Breast epithelium (tissue), 3 donors: ENCODE measurements around the gene HGF.

Experiments
- POLR2A ChIP-seq: fragments of 450-650 bp; IDR thresholded peaks from one replicate; pipeline ENCODE4 v1.6.1; 2016; ENCODE audit warnings: antibody characterized with exemption, mild to moderate bottlenecking, moderate library complexity
- POLR2AphosphoS5 ChIP-seq, 3 donors: sonication (generic); formaldehyde crosslinking; IDR thresholded peaks; one replicate each; pipeline ENCODE4 v1.6.1; 2017; ENCODE audit warnings: antibody characterized with exemption in 3 of 3
- TF ChIP-seq, protein P1 (sequence below), 3 donors: fragments of 450-650 bp; IDR thresholded peaks; one replicate each; pipeline ENCODE4 v1.5.1; 2016 to 2017; ENCODE audit warnings: antibody characterized with exemption in 3 of 3, mild to moderate bottlenecking in 3 of 3, moderate library complexity in 3 of 3

DNA sequence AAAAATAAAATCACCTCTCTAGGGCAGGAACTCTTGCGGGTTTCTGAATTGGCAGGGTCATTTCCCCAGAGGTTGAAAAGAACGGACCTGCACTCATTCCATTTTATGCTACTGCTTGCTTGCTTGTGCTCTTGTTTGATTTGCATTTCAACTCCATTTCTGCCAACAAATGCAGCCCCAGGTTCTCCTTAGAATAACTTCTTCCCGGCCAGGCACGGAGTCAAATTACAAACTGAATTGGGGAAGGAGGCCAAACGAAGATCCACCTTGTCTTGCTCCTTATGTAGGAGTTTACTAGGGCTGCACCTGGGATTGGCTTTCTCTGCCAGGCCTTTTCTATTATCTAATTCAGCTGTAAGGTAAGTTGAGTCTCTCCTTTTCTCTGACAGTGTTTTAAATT lies 79.6 kb downstream of the HGF start:
- TF ChIP-seq, protein P1, sequence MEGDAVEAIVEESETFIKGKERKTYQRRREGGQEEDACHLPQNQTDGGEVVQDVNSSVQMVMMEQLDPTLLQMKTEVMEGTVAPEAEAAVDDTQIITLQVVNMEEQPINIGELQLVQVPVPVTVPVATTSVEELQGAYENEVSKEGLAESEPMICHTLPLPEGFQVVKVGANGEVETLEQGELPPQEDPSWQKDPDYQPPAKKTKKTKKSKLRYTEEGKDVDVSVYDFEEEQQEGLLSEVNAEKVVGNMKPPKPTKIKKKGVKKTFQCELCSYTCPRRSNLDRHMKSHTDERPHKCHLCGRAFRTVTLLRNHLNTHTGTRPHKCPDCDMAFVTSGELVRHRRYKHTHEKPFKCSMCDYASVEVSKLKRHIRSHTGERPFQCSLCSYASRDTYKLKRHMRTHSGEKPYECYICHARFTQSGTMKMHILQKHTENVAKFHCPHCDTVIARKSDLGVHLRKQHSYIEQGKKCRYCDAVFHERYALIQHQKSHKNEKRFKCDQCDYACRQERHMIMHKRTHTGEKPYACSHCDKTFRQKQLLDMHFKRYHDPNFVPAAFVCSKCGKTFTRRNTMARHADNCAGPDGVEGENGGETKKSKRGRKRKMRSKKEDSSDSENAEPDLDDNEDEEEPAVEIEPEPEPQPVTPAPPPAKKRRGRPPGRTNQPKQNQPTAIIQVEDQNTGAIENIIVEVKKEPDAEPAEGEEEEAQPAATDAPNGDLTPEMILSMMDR (IDR thresholded peaks at IDR 0.05): no peak
- no peak for TF ChIP-seq POLR2AphosphoS5 (IDR thresholded peaks at IDR 0.05)
- no peak for TF ChIP-seq POLR2A
